ENCODE measurements around the gene RRAGA.
"Not testable (repeated sequence)": the region's sequence is repeated elsewhere in the genome, so short reads cannot be mapped to it uniquely, and the experiment has no call there.

Gene RRAGA, protein sequence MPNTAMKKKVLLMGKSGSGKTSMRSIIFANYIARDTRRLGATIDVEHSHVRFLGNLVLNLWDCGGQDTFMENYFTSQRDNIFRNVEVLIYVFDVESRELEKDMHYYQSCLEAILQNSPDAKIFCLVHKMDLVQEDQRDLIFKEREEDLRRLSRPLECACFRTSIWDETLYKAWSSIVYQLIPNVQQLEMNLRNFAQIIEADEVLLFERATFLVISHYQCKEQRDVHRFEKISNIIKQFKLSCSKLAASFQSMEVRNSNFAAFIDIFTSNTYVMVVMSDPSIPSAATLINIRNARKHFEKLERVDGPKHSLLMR

DNA sequence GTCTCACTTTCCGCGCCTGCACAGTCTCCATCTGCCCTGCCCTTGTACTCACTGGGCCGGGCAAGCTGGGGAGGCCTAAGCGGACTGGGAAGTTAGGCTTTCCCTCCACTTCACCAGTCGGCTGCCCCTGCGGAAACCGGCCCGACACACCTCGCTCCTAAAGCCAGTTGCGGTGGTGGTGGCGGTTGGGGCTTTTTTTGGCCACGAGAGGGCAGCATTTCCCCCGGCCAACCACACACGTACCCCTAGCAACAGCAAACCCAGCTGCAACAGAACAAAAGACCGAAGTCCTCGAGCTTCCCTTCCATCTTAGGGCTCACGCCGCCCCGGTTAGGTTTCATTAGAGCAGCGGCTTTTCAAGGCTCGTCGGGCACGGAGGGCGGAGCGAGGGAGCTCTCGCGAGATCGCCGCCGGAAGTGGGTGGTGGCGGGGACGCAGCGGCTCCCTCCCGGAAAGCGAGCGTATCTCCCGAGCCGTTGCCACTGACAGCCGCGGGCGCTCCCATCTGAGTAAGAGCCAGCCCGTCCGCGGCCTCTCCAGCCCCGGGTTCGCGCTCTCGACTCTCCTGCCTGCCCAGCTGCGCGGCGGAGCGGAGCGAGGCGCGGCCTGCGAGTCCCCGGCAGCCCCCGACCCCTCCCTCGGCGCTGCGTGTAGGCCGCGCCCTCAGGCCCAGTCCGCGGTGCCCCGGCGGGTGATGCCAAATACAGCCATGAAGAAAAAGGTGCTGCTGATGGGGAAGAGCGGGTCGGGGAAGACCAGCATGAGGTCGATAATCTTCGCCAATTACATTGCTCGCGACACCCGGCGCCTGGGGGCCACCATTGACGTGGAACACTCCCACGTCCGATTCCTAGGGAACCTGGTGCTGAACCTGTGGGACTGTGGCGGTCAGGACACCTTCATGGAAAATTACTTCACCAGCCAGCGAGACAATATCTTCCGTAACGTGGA is at the start of gene RRAGA:
Gene RRAGA (plus strand): TSS at position 462 of the 951 bp plus-strand sequence. CDS start 233 bp downstream, at position 695.
- DNase-seq (ENCODE audit: low read depth) = peak; percentile 74

DNA sequence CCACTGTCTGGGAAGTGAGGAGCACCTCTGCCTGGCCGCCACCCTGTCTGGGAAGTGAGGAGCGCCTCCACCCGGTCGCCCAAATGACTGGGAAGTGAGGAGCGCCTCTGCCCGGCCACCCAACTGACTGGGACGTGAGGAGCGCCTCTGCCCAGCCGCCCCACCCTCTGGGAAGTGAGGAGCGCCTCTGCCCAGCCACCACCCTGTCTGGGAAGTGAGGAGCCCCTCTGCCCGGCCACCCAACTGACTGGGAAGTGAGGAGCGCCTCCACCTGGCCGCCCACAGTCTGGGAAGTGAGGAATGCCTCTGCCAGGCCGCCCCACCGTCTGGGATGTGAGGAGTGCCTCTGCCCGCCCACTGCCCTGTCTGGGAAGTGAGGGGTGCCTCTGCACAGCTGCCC is 49.1 kb upstream of the RRAGA start:
- no peak for DNase-seq (ENCODE audit: low read depth)

DNA sequence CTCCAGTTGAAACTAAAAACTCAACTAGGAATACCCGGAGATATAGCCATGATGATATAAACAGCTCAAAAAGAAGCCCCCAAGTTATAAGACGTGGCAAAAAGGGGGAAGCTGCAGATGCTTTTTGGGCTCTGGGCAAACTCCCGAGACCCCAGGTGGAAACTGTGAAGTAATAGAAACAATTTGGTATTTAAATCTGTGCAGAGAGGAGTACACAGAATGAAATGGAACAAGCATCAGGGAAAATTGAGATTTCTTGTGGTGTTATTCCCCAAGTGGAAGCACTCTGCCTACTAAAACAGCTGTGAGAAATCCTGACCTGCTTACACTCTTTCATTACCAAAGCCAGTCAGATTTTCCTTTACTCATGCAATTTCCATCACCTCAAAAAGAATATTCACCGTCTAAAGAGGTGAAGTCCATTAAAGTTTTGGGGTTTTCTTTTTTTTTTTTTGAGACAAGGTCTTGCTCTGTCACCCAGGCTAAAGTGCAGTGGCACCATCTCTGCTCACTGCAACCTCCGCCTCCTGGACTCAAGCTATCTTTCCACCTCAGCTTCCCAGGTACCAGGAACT is 39.7 kb upstream of the RRAGA start:
- DNase-seq (ENCODE audit: low read depth) = no peak

DNA sequence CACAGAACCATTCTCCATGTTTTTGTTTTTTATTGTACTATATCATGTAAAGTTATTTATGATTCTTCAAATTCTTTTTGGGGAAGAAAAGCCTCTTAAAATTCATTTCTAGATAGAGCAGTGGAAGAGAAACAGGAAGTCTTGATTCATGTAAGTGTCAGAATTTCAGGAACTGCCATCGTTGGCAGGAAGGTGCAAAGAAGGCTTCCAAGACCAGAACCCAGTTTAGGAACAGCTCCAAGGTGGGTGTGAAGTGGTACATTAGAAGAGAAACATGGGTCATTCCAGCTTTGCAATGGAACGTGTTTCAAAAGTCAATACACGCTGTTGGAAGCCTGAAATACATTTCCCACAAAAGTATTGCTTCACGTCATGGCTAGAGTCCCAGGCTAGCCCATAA is 31.0 kb upstream of the RRAGA start:
- DNase-seq (ENCODE audit: low read depth) = no peak

DNA sequence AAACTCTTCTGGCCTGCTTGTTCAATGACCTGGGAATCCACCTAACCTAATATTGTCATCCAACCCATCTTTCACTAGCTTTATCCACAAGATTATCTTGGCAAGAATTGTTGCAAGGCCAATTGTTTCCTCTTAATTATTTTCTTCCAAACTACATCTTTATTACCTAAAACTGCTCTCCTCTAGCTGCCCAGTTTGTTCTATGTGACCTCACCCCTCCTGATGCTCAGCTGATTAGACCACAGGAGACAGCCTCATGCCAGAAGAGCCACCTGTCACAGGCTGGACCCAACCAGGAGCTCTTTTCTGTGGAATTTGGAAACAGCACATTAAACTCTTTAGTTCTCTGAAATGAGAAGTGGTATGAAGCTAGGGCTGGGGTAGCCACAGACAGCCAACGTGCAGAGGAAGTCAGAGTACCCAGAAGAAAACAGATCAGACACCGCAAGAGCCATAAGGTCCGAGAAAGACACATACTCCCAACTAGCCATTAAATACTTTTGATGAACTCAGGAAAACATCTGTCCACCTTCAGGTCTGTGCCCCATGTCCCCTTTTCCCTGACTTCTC is 28.3 kb upstream of the RRAGA start:
- no peak for DNase-seq (ENCODE audit: low read depth)

DNA sequence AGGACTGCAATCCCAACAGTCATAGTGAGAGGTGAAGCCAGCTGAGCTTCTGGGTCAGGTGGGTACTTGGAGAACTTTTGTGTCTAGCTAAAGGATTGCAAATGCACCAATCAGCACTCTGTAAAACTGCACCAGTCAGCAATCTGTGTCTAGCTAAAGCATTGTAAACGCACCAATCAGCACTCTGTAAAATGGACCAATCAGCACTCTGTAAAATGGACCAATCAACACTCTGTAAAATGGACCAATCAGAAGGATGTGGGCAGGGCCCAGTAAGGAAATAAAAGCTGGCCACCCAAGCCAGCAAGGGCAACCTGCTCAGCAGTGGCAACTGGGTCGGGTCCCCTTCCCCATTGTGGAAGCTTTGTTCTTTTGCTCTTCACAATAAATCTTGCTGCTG is 27.6 kb upstream of the RRAGA start:
- DNase-seq (ENCODE audit: low read depth) = not testable (repeated sequence)

DNA sequence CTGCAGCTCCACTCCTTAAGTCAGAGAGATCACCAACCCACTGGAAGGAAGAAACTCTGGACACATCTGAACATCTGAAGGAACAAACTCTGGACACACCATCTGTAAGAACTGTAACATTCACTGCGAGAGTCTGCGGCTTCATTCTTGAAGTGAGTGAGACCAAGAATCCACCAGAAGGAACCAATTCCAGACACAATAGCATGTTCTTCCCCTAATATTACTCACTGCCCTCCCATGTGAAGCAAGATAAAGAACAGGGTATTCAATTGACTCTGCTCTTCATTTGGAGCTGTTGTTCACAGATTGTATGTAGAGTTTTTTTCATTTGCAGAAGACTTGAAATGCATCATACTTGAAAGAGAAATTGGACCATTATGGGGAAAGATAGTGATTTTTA is 27.0 kb upstream of the RRAGA start:
- DNase-seq (ENCODE audit: low read depth) = no peak

DNA sequence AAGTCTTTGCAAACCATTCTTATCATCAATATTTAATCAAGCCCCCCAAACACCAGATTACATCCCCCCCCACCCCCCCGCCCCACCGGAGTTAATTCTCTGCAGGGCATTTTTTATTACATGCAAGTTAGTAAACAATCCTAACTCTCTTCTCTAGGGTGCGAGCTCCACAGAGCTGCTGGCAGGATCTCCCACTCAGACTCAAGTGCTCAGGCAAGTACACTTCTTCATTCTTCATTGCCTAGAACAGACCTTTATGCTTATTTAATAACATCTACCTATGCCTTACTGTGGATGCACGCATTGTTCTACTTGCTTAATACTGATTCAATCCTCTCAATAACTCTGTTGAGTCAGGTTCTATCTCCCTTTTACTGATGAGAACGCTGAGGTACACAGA is 26.1 kb upstream of the RRAGA start:
- no peak for DNase-seq (ENCODE audit: low read depth)

DNA sequence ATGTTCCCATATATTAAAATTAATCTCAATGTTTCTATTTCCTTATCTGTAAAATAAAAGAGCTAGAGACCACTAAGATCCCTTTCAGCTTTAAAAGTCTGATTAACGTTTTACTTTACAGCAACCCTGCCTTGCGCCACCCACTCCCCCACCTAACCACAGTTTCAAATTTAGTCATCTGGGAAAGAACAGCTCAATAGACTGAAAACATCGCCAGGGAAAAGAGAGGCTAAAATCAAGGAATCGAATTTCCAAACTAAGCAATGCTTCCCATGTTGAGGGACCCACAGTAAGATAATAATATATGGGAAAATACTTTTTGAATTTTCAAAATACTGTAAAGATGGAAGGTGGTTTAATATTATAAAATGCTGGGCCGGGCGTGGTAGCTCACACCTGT is 22.9 kb upstream of the RRAGA start:
- no peak for DNase-seq (ENCODE audit: low read depth)

DNA sequence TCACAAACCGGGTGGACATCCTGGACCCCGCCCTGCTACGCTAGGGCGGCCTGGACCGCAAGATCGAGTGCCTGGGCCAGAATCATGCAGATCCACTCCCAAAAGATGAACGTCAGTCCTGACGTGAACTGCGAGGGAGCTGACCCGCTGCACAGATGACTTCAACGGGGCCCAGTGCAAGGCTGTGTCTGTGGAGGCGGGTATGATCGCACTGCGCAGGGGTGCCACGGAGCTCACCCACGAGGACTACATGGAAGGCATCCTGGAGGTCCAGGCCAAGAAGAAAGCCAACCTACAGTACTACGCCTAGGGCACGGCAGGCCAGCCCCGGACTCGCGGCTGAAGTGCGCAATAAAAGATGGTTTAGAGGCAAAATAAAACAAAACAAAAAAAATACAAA is 21.4 kb upstream of the RRAGA start:
- no peak for DNase-seq (ENCODE audit: low read depth)

DNA sequence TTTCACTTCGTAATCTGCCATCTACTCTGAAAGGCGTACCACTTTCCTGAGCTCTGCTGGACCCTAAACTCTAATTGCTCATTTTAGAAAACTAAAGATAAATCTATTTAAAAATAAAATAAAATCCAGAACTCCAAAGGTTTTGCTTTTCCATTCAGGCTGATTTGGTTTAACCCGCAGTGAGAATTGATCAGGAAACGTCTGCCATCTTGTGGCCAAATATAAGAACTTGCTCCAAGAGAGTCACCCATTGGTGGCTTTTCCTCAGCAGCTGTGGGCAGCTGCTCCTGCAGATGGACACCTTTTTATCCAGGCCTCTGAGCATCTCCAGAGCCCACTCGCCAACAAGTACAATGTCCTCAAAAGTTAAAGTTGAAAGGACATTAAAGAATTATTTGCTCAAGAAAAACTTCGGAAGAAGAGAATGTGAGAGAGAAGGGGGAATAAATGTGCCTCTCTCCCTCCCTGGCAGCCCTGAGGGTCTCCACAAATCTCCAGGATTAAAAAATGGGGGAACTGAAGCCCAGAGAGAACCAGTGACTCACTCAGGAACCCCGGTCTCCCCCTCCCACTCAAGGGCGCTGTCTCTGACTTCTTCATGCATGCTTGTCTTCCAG is 20.3 kb upstream of the RRAGA start:
- DNase-seq (ENCODE audit: low read depth) = no peak

DNA sequence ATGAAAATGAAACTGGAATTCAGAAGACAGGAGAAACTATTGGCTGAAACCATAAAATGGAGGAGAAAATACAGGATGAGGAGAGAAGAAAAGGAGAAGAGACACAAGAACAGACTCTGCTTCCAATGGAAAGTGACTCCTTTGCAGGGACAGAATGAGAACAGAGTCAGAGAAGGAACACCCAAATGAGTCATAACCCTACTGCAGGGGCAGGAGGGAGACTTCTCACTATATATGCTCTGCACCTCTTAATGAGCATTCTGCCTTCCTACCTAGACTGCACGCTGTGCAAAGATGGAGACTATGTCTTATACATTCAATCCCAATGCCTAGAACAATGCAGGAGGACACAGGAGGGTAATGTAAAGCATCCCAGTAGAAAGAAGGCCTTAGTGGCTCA is 18.3 kb upstream of the RRAGA start:
- no peak for DNase-seq (ENCODE audit: low read depth)

DNA sequence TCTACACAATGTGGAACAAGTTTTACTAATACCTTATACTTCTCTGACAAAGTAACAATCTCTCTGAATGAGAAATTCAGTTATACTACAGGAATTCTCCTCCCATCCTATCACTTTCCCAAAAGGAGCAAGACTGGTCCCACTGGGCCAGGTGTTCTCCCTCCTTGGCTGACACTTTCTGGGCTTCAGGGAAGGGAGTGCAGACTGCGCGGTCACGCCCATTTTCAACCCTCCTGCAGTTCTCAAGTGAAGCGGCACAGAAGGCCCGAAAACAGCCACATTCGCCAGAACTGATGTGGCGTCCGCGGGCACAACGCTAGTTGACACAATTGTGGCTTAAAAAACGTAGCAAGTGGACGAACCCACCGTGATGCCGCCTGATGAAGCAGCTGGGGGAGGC is 16.8 kb upstream of the RRAGA start:
- no peak for DNase-seq (ENCODE audit: low read depth)

DNA sequence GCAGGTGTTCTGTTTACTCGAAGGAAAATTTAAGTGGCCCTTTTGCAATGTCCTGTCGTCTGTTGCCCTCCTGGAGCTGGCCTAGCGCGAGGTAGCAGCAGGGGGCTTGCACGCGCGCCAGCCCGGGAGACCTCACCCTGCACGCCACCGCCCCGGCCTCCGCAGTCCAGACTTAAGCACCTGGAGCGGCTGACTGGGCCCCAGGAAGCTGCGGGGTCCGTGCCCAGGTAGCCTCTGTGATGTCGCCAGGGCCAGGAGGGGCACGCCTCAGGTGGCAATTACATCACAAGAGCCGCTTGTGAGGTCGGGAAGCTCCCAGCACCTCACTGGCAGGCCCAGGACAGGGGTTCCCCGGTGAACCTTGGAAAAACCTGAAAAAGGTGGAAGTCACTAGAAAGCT is 16.2 kb upstream of the RRAGA start, which contains the start of gene SAXO1:
Gene SAXO1 (minus strand): TSS at position 195 of the 400 bp plus-strand sequence. CDS start 301 bp downstream, outside the sequence.
- DNase-seq (ENCODE audit: low read depth) = no peak

DNA sequence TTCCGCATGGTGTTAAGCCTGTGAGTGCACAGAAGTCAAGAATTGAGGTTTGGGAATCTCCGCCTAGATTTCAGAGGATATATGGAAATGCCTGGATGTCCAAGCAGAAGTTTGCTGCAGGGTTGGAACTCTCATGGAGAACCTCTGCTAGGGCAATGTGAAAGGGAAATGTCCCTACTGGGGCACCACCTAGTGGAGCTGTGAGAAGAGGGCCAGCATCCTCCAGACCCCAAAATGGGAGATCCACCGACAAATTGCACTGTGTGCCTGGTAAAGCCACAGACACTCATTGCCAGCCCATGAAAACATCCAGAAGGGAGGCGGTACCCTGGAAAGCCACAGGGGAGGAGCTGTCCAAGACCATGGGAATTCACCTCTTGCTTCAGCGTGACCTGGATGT is 12.6 kb upstream of the RRAGA start:
- DNase-seq (ENCODE audit: low read depth) = no peak

DNA sequence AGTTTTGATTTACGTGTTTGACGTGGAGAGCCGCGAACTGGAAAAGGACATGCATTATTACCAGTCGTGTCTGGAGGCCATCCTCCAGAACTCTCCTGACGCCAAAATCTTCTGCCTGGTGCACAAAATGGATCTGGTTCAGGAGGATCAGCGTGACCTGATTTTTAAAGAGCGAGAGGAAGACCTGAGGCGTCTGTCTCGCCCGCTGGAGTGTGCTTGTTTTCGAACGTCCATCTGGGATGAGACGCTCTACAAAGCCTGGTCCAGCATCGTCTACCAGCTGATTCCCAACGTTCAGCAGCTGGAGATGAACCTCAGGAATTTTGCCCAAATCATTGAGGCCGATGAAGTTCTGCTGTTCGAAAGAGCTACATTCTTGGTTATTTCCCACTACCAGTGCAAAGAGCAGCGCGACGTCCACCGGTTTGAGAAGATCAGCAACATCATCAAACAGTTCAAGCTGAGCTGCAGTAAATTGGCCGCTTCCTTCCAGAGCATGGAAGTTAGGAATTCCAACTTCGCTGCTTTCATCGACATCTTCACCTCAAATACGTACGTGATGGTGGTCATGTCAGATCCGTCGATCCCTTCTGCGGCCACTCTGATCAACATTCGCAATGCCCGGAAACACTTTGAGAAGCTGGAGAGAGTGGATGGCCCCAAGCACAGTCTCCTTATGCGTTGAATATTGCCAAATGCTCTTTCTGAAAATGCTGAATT is 850 bp downstream of the RRAGA start:
- DNase-seq (ENCODE audit: low read depth) = no peak

DNA sequence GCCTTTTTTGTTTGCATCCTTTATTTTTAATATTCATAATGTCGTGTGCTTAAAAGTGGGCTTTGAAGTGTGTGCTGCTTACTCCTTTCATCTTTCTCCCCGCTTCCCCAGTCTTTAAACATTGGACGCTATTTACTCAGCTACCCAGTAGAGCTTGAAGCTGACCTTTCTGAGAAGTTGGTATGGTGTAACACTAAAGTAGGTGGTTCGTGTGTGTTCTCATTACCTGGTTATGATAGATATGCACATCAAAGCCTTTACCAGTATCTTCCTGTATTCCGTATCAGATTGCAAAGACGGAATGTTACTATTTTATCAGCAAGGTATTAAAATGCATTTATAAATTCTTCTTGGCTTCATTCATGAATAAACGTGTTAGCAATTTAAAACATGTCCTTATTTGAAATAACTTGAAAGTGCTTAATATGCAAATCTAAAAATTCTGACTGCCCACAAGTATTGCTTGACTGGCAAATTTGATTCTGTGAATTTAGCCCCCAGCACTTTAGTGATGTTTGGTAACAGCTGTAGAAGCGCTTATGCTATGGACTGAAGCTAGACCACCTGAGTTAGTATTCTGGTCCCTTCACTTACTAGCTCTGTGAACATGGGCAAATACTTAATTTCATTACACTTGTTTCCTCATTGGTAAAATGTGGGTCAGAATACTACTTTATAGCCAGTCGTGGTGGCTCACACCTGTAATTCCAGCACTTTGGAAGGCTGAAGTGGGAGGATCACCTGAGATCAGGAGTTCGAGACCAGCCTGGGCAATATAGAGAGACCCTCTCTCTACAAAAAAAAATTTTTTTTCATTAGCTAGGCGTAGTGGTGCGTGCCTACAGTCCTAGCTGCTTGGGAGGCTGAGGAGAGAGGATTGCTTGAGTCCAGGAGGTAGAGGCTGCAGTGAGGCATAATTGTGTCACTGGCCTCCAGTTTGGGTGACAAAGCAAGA is 1.7 kb downstream of the RRAGA start:
- DNase-seq (ENCODE audit: low read depth) = no peak

DNA sequence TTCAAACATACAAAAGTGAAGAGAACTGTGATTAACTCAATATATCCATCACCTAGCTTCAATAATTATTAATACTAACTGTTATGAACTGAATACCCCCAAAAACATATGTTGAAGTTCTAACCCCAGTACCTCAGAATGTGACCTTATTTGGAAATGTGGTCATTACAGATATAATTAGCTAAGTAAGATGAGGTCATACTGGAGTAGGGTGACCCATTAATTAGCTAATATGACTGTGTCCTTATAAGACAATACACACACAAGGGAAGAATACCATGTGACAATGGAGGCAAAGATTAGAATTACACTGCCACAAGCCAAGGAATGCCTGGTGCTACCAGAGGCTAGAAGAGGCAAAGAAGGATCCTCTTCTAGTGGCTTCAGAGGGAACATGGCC is 7.8 kb downstream of the RRAGA start:
- no peak for DNase-seq (ENCODE audit: low read depth)

DNA sequence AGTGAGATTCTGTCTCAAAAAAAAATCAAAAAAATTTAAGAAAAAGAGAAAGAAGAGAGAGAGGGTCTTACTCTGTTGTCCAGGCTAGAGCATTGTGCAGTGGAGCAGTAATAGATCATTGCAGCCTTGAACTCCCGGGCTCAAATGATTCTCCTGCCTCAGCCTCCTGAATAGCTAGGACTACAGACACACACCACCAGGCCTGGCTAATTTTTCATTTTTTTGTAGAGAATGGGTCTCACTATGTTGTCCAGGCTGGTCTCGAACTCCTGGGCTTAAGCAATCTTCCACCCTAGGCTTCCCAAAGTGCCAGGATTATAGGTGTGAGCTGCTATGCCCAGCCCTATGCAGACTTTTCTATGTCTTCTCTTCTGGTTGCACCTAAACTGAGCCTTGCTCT is 25.0 kb downstream of the RRAGA start:
- DNase-seq (ENCODE audit: low read depth) = no peak

DNA sequence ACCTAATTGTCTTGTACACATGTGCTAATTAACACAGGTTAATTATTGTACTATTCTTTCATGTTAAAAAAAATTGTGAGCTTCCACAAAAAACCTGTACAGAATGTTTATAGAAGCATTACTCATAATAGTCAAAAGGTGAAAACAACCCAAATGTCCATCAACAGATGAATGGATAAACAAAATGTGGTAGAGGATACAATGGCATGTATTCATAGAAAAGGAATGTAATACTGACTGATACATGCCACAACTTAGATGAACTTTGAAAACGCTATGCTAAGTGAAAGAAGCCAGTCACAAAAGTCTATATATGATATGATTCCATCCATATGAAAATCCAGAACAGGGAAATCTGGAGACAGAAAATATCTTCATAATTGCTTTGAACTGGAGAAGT is 25.6 kb downstream of the RRAGA start:
- no peak for DNase-seq (ENCODE audit: low read depth)
